Adipocyte (in vitro differentiated cells): Measurements from ENCODE around the gene PDCL3.

Source experiments
- DNase-seq: peaks from one replicate; pipeline ENCODE4 v3.0.0-alpha.2; 2015; ENCODE audit warnings: low read depth
- H3K27me3 ChIP-seq: replicated peaks from 2 replicates; pipeline ENCODE4 v1.7.0; 2013; ENCODE audit warnings: mild to moderate bottlenecking, low read length, moderate library complexity; ENCODE audit not compliant: control insufficient read depth, insufficient read depth
- H3K36me3 ChIP-seq: 2 replicates; pipeline ENCODE4 v1.7.0; 2013; ENCODE audit warnings: low read length, mild to moderate bottlenecking, moderate library complexity; ENCODE audit not compliant: control insufficient read depth, insufficient read depth, severe bottlenecking
- H3K4me1 ChIP-seq: 2 replicates; pipeline ENCODE4 v1.7.0; 2013; ENCODE audit warnings: mild to moderate bottlenecking, low read length, moderate library complexity; ENCODE audit not compliant: control insufficient read depth, insufficient read depth
- H3K4me3 ChIP-seq: 2 replicates; pipeline ENCODE4 v1.7.0; 2013; ENCODE audit warnings: mild to moderate bottlenecking, low read length, moderate library complexity
- H3K9ac ChIP-seq: 2 replicates; pipeline ENCODE4 v1.7.0; 2013; ENCODE audit warnings: mild to moderate bottlenecking, low read length, moderate library complexity
- H3K9me3 ChIP-seq: 2 replicates; pipeline ENCODE4 v1.7.0; 2013; ENCODE audit warnings: mild to moderate bottlenecking, low read length, moderate library complexity; ENCODE audit not compliant: control insufficient read depth

PDCL3 gene

DNA sequence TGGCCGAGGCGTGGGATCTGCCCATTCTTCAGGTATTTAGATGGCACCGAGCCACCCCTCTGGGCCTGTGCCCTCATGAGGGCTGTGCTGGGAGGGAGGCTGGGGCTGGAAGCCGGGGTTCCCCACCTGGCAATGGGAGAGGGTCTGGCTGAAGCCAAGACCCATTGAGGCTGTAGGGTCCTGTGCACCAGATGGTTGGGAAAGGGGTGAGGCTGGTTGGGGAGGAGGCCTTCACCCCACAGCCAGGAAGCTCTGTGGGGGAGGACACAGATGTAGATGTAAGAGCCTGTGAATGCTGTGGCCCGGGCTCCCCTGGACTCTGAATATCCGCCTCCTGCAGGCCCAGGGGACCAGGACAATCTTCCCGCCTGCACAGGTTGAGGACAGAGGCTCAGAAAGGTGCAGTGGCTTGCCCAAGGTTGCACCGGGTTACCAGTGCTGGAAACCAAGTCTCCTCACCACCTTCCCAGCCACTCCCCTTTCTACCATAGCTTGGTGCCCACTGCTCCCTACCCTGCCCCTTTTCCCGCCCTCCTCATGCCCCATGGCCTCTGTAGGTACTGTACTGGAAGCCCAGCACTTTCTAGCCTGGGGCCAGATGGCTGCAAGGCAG lies 49.7 kb downstream of the PDCL3 start:
- Histone ChIP-seq H3K9me3 (no peaks in the 10 kb centered on the region), H3K9ac (no peak overlapping the region), H3K36me3 (no peaks in the 10 kb centered on the region), H3K4me1 (peaks cover 9% of the 10 kb centered on the region), H3K27me3 (peaks cover 18% of the 10 kb centered on the region), H3K4me3 (no peak overlapping the region)
- no peak for DNase-seq

GRCh38 chr2:100613719-100614118 lies 50.9 kb downstream of the PDCL3 start:
- Histone ChIP-seq H3K36me3 (no peaks in the 10 kb centered on the region), H3K4me1 (peaks cover 9% of the 10 kb centered on the region), H3K27me3 (peaks cover 18% of the 10 kb centered on the region), H3K4me3 (no peak overlapping the region), H3K9ac (no peak overlapping the region), H3K9me3 (no peaks in the 10 kb centered on the region)
- no peak for DNase-seq

- Histone ChIP-seq H3K4me3 (no peak overlapping the region), H3K9me3 (no peaks in the 10 kb centered on the region), H3K9ac (no peak overlapping the region), H3K36me3 (no peaks in the 10 kb centered on the region), H3K4me1 (peaks cover 9% of the 10 kb centered on the region), H3K27me3 (peaks cover 23% of the 10 kb centered on the region)
- DNase-seq: no peak
Observed at GRCh38 chr2:100614455-100615000, 51.7 kb downstream of the PDCL3 start.

- H3K4me3 ChIP-seq: no peak overlapping the region
- H3K27me3 ChIP-seq: peaks cover 32% of the 10 kb centered on the region
- no peaks in the 10 kb centered on the region for H3K36me3 ChIP-seq
- H3K9me3 ChIP-seq: no peaks in the 10 kb centered on the region
- no peak overlapping the region for H3K9ac ChIP-seq
- no peak for DNase-seq
- H3K4me1 ChIP-seq: peaks cover 5% of the 10 kb centered on the region
Observed at GRCh38 chr2:100615471-100615870, 52.7 kb downstream of the PDCL3 start.

- Histone ChIP-seq H3K9me3 (no peaks in the 10 kb centered on the region), H3K27me3 (peaks cover 36% of the 10 kb centered on the region)
- DNase-seq: no peak
Observed at GRCh38 chr2:100615886-100616285, 53.1 kb downstream of the PDCL3 start.

DNA sequence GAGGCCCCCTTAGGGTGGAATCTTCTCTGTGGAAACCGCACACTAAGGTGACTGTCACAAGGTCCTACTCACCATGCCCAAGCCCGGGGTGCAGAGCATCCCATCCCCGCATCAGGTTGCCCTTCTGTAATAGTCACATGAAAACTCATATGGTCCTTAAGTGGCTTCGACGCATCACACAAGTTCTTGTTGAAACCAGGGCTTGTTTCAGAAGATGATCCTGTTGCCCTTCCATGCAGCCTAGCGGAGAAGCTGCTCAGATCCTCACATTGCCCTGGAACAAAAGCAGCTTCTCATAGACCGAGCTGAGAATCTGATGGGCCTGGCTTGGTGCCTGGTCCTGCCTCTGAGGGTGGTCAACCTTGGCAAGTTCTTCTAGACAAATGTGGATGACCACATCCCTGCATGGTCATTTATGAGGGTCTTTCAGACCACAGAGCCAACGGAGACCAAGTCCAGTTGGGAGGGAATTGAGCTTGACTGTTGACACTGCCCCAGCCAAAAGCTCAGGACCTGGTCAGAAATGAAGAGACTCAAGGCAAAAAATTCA lies 54.1 kb downstream of the PDCL3 start:
- H3K9ac ChIP-seq: no peak overlapping the region
- DNase-seq: no peak

More at GRCh38 chr2:100615886-100616285, 53.1 kb downstream of the PDCL3 start:
- H3K9ac ChIP-seq: no peak overlapping the region
- no peak overlapping the region for H3K4me3 ChIP-seq
- H3K36me3 ChIP-seq: no peaks in the 10 kb centered on the region
- peaks cover 1% of the 10 kb centered on the region for H3K4me1 ChIP-seq

GRCh38 chr2:100619951-100620350 lies 57.2 kb downstream of the PDCL3 start:
- H3K9ac ChIP-seq: no peak overlapping the region
- peaks cover 51% of the 10 kb centered on the region for H3K27me3 ChIP-seq
- DNase-seq: no peak

More for the DNA sequence above, 54.1 kb downstream of the PDCL3 start:
- peaks cover 38% of the 10 kb centered on the region for H3K27me3 ChIP-seq
- no peak overlapping the region for H3K4me3 ChIP-seq
- H3K36me3 ChIP-seq: no peaks in the 10 kb centered on the region
- H3K4me1 ChIP-seq: no peaks in the 10 kb centered on the region
- peaks cover 9% of the 10 kb centered on the region for H3K9me3 ChIP-seq

DNA sequence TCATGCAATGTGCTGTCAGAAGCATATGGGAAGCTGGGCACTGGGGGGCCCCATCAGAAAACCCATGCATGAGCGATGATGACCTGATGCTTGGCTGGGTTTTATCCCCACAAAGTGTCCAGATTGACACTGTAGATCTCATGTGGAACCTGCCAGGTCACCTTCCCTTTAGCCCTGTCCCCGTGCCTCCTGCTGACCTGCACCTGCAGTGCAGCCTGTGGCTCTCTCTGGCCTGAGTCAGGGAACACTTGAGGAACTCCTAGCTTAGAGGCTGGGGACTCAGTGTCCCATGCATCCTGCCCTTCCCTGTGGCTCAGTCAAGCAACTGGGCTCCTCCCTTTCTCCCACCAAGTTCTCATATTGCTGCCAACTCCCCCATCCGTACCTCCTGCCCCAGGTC lies 57.7 kb downstream of the PDCL3 start:
- Histone ChIP-seq H3K4me3 (no peak overlapping the region), H3K27me3 (peaks cover 56% of the 10 kb centered on the region), H3K36me3 (no peaks in the 10 kb centered on the region), H3K9ac (no peak overlapping the region), H3K4me1 (no peaks in the 10 kb centered on the region), H3K9me3 (peaks cover 9% of the 10 kb centered on the region)
- DNase-seq: no peak

More at GRCh38 chr2:100619951-100620350, 57.2 kb downstream of the PDCL3 start:
- peaks cover 9% of the 10 kb centered on the region for H3K9me3 ChIP-seq
- H3K4me1 ChIP-seq: no peaks in the 10 kb centered on the region
- H3K36me3 ChIP-seq: no peaks in the 10 kb centered on the region
- H3K4me3 ChIP-seq: no peak overlapping the region

GRCh38 chr2:100621371-100621951 lies 58.7 kb downstream of the PDCL3 start:
- peak; percentile 31 for DNase-seq
- Histone ChIP-seq H3K4me3 (no peak overlapping the region), H3K9ac (no peak overlapping the region), H3K9me3 (peaks cover 9% of the 10 kb centered on the region), H3K4me1 (no peaks in the 10 kb centered on the region), H3K36me3 (no peaks in the 10 kb centered on the region), H3K27me3 (peaks cover 61% of the 10 kb centered on the region)

- no peak for DNase-seq
- Histone ChIP-seq H3K9me3 (peaks cover 9% of the 10 kb centered on the region), H3K36me3 (no peaks in the 10 kb centered on the region), H3K27me3 (peaks cover 70% of the 10 kb centered on the region), H3K4me1 (no peaks in the 10 kb centered on the region), H3K9ac (no peak overlapping the region), H3K4me3 (no peak overlapping the region)
Observed at GRCh38 chr2:100623033-100623715, 60.4 kb downstream of the PDCL3 start.

- Histone ChIP-seq H3K9me3 (peaks cover 9% of the 10 kb centered on the region), H3K4me1 (no peaks in the 10 kb centered on the region), H3K9ac (no peak overlapping the region), H3K4me3 (no peak overlapping the region), H3K36me3 (no peaks in the 10 kb centered on the region), H3K27me3 (peaks cover 78% of the 10 kb centered on the region)
- no peak for DNase-seq
Observed at GRCh38 chr2:100623930-100624329, 61.1 kb downstream of the PDCL3 start.
